Lung (tissue), 12 donors: ENCODE measurements around the gene GAK. TPM values are rescaled to one million over a fixed set of nuclear protein-coding genes. Genes with fewer than 3 reads are reported as not detected.

Experiments
- ATAC-seq: fragments of 200-7000 bp; cut with Tn5 transposase; one replicate; pipeline ENCODE4 v1.9.1; 2020; ENCODE audit warnings: moderate number of reproducible peaks; ENCODE audit not compliant: insufficient read depth, low FRiP score
- DNase-seq, 3 donors: peaks; one replicate each; pipeline ENCODE4 v3.0.0-alpha.2; 2013 to 2017
- H3K27ac ChIP-seq, 2 donors: one replicate each; pipeline ENCODE4 v1.5.1; 2013; ENCODE audit warnings: mild to moderate bottlenecking in 2 of 2, moderate library complexity in 2 of 2, control low read depth in 1 of 2, inconsistent platforms in 1 of 2, low read depth in 1 of 2, low read length in 1 of 2
- H3K27me3 ChIP-seq, 3 donors: one replicate each; pipeline ENCODE4 v1.5.1; 2013; ENCODE audit warnings: low read length in 2 of 3; ENCODE audit not compliant: control insufficient read depth in 3 of 3, insufficient read depth in 3 of 3
- H3K36me3 ChIP-seq, 4 donors: one replicate each; pipeline ENCODE4 v1.5.1; 2013; ENCODE audit warnings: low read length in 4 of 4, mild to moderate bottlenecking in 1 of 4, moderate library complexity in 1 of 4; ENCODE audit not compliant: control insufficient read depth in 4 of 4, insufficient read depth in 4 of 4
- H3K4me1 ChIP-seq, 5 donors: one replicate each; pipeline ENCODE4 v1.5.1; 2013; ENCODE audit warnings: low read length in 5 of 5, mild to moderate bottlenecking in 2 of 5, moderate library complexity in 1 of 5; ENCODE audit not compliant: control insufficient read depth in 5 of 5, insufficient read depth in 5 of 5
- H3K4me3 ChIP-seq: one replicate; pipeline ENCODE4 v1.5.1; 2013; ENCODE audit warnings: mild to moderate bottlenecking, control low read depth, moderate library complexity
- H3K9ac ChIP-seq, 2 donors: one replicate each; pipeline ENCODE4 v1.5.1; 2013; ENCODE audit warnings: low read length in 2 of 2, control low read depth in 1 of 2; ENCODE audit not compliant: insufficient read depth in 1 of 2
- H3K9me3 ChIP-seq, 4 donors: one replicate each; pipeline ENCODE4 v1.5.1; 2013; ENCODE audit warnings: low read length in 3 of 4, mild to moderate bottlenecking in 1 of 4, moderate library complexity in 1 of 4; ENCODE audit not compliant: control insufficient read depth in 4 of 4, insufficient read depth in 3 of 4
- CTCF ChIP-seq: IDR thresholded peaks from 2 replicates; pipeline ENCODE4 v1.5.1; 2012; ENCODE audit warnings: mild to moderate bottlenecking; ENCODE audit errors: control extremely low read depth, extremely low read depth
- WGBS, 2 donors: extraction: QIAGEN DNeasy Blood & Tissue Kit; methylation state at CpG; one replicate each; pipeline ENCODE4 v1.1.7; 2013; 5-methylcytosine and 5-hydroxymethylcytosine counted together
- polyA plus RNA-seq, 2 donors: library from polyadenylated mRNA; stranded (reverse); fragments of 200-250 nt; gene quantifications; one replicate each; pipeline ENCODE4 v1.2.1, GENCODE V29; 2013
- total RNA-seq, 2 donors: library from RNA; depleted of rRNA in 1 of 2; stranded (reverse); fragments of >200 nt in 1 of 2; gene quantifications; one replicate each; pipeline ENCODE4 v1.2.1, GENCODE V29; 2014 to 2021
- donor health status: control.
- donor health status: control.
- donor health status: Bipolar disorder and iron deficiency.
- donor health status: healthy.
- donor health status: DM: yes; HTN: yes; CAD: no.

Gene GAK
- total and polyA plus RNA-seq, 4 donors, result 101 to 178 (median 137) TPM

GRCh38 chr4:881709-882108 lies 50.4 kb downstream of the GAK start:
- Histone ChIP-seq H3K27ac (no peak overlapping the region), H3K9me3 (no peaks in the 10 kb centered on the region), H3K4me1 (no peaks in the 10 kb centered on the region), H3K27me3 (no peaks in the 10 kb centered on the region), H3K9ac (no peak overlapping the region), H3K4me3 (no peak overlapping the region), H3K36me3 (peaks cover 6 to 83% (median 19%) of the 10 kb centered on the region in 4 donors)
- no peak for ATAC-seq
- DNase-seq, result no peak
- TF ChIP-seq CTCF, result no peak
- WGBS, 2 donors, result 94 to 95% methylated on average over 34 of the region's 34 CpGs

DNA sequence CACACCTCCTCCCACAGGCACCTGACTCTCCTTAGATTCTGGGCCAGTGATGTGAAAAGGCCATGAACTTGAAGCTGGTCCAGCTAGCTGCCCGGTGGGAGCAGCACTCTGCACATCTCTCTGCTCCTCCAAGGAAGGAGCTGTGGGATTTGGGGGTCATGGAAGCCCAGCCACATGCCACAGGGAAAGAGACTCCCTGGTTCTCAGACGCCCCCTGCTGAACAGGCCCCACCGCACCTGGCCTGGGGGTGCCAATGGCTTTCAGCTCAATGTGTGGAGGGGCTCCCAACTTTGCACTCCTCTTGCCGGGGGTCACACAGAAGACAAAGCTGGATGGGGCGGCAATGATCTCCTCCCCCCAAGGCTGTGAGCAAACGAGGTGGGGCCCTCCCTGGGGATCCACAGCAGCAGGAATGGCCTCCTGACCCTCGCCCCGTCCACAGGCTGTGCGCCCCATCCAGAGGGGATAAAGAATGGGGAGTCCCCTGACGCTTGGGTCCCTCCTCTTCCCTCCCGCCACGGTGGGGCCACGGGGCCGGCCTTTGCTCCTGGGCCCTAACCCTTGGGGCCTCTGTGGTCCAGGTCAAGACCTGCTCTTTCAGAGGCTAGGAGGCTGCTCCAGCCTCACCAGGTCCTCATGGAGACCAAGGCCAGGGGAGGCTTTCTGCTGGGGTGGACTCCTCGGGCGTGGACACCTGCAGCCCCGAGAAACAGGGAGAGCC lies 51.3 kb downstream of the GAK start:
- Histone ChIP-seq H3K4me3 (no peak overlapping the region), H3K9ac (no peak overlapping the region), H3K27ac (no peak overlapping the region), H3K27me3 (no peaks in the 10 kb centered on the region), H3K9me3 (no peaks in the 10 kb centered on the region), H3K36me3 (peaks cover 12 to 85% (median 22%) of the 10 kb centered on the region in 4 donors), H3K4me1 (no peaks in the 10 kb centered on the region)
- ATAC-seq (no peak), DNase-seq (no peak)
- WGBS, 2 donors, result 94 to 97% methylated on average over 16 to 17 of the region's 17 CpGs
- no peak for TF ChIP-seq CTCF

- Histone ChIP-seq H3K4me3 (no peak overlapping the region), H3K4me1 (no peaks in the 10 kb centered on the region), H3K36me3 (peaks cover 12 to 83% (median 22%) of the 10 kb centered on the region in 4 donors), H3K9ac (no peak overlapping the region), H3K27me3 (no peaks in the 10 kb centered on the region), H3K27ac (no peak overlapping the region), H3K9me3 (no peaks in the 10 kb centered on the region)
- ATAC-seq (no peak), DNase-seq (no peak)
- TF ChIP-seq CTCF, result no peak
- WGBS, 2 donors, result 87 to 88% methylated on average over 12 of the region's 12 CpGs
Measured at GRCh38 chr4:879729-880077, 52.4 kb downstream of the GAK start.
